ENCODE results near the gene CSRP1.
"Not testable (repeated sequence)": the region's sequence is repeated elsewhere in the genome, so short reads cannot be mapped to it uniquely, and the experiment has no call there.

DNA sequence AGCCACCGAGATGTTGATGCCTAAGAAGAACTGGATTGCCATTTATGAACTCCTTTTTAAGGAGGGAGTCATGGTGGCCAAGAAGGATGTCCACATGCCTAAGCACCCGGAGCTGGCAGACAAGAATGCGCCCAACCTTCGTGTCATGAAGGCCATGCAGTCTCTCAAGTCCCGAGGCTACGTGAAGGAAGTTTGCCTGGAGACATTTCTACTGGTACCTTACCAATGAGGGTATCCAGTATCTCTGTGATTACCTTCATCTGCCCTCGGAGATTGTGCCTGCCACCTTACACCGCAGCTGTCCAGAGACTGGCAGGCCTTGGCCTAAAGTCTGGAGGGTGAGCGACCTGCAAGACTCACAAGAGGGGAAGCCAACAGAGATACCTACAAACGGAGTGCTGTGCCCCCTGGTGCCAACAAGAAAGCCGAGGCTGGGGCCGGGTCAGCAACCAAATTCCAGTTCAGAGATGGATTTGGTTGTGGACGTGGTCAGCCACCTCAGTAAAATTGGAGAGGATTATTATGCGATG lies 13.2 kb upstream of the CSRP1 start:
- TF ChIP-seq, protein P1, sequence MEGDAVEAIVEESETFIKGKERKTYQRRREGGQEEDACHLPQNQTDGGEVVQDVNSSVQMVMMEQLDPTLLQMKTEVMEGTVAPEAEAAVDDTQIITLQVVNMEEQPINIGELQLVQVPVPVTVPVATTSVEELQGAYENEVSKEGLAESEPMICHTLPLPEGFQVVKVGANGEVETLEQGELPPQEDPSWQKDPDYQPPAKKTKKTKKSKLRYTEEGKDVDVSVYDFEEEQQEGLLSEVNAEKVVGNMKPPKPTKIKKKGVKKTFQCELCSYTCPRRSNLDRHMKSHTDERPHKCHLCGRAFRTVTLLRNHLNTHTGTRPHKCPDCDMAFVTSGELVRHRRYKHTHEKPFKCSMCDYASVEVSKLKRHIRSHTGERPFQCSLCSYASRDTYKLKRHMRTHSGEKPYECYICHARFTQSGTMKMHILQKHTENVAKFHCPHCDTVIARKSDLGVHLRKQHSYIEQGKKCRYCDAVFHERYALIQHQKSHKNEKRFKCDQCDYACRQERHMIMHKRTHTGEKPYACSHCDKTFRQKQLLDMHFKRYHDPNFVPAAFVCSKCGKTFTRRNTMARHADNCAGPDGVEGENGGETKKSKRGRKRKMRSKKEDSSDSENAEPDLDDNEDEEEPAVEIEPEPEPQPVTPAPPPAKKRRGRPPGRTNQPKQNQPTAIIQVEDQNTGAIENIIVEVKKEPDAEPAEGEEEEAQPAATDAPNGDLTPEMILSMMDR (IDR thresholded peaks at IDR 0.05) = not testable (repeated sequence)
- TF ChIP-seq POLR2A (IDR thresholded peaks at IDR 0.05) = not testable (repeated sequence)
